ENCODE measurements around the gene CAMKK1. TPM values are rescaled to one million over a fixed set of nuclear protein-coding genes. Genes with fewer than 3 reads are reported as not detected.
A peak's percentile ranks its signal among the peaks of the same experiment; 100 is the strongest.

CAMKK1 gene
- total and polyA plus RNA-seq, 8 donors = 4.2 to 23.0 (median 6.0) TPM

- no peak overlapping the region for H3K27ac ChIP-seq
- H3K36me3 ChIP-seq = no peaks in the 10 kb centered on the region
- no peak for FAIRE-seq
- no peak overlapping the region for H3K4me3 ChIP-seq
- TF ChIP-seq, protein P1, sequence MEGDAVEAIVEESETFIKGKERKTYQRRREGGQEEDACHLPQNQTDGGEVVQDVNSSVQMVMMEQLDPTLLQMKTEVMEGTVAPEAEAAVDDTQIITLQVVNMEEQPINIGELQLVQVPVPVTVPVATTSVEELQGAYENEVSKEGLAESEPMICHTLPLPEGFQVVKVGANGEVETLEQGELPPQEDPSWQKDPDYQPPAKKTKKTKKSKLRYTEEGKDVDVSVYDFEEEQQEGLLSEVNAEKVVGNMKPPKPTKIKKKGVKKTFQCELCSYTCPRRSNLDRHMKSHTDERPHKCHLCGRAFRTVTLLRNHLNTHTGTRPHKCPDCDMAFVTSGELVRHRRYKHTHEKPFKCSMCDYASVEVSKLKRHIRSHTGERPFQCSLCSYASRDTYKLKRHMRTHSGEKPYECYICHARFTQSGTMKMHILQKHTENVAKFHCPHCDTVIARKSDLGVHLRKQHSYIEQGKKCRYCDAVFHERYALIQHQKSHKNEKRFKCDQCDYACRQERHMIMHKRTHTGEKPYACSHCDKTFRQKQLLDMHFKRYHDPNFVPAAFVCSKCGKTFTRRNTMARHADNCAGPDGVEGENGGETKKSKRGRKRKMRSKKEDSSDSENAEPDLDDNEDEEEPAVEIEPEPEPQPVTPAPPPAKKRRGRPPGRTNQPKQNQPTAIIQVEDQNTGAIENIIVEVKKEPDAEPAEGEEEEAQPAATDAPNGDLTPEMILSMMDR (IDR thresholded peaks at IDR 0.05) = no peak
- no peaks in the 10 kb centered on the region for H3K9me3 ChIP-seq
- ATAC-seq = no peak
- WGBS, 2 donors = 80 to 82% methylated on average over 24 of the region's 24 CpGs
- no peaks in the 10 kb centered on the region for H3K27me3 ChIP-seq
- intact Hi-C loops (cut with DNase I) = no loop called here
- no peak for DNase-seq
- H3K4me1 ChIP-seq = no peaks in the 10 kb centered on the region
Measured at GRCh38 chr17:3851461-3852100, 41.3 kb downstream of the CAMKK1 start.

- no peak for ATAC-seq
- H3K4me3 ChIP-seq = no peak overlapping the region
- WGBS, 2 donors = 80 to 87% methylated on average over 9 of the region's 9 CpGs
- no peaks in the 10 kb centered on the region for H3K36me3 ChIP-seq
- peaks cover 0 to 12% (median 3%) of the 10 kb centered on the region in 3 donors for H3K4me1 ChIP-seq
- H3K27ac ChIP-seq = no peak overlapping the region
- no peak for FAIRE-seq
- H3K27me3 ChIP-seq = no peaks in the 10 kb centered on the region
- TF ChIP-seq, protein P1 (IDR thresholded peaks at IDR 0.05) = no peak
- intact Hi-C loops (cut with DNase I) = no loop called here
- DNase-seq = no peak
- no peaks in the 10 kb centered on the region for H3K9me3 ChIP-seq
Measured at GRCh38 chr17:3848229-3848835, 44.5 kb downstream of the CAMKK1 start.

- H3K36me3 ChIP-seq = no peaks in the 10 kb centered on the region
- TF ChIP-seq, protein P1 (IDR thresholded peaks at IDR 0.05) = no peak
- H3K4me3 ChIP-seq = no peak overlapping the region
- H3K9me3 ChIP-seq = no peaks in the 10 kb centered on the region
- intact Hi-C loops (cut with DNase I) = no loop called here
- H3K27ac ChIP-seq = no peak overlapping the region
- no peak for ATAC-seq
- DNase-seq = no peak
- H3K27me3 ChIP-seq = no peaks in the 10 kb centered on the region
- no peak for FAIRE-seq
- 81 to 82% methylated on average over 9 of the region's 9 CpGs for WGBS, 2 donors
- H3K4me1 ChIP-seq = peaks cover 0 to 12% (median 3%) of the 10 kb centered on the region in 3 donors
Measured at GRCh38 chr17:3847165-3847670, 45.6 kb downstream of the CAMKK1 start.

- Histone ChIP-seq H3K36me3 (peaks cover 0 to 5% (median 0%) of the 10 kb centered on the region in 3 donors), H3K27me3 (no peaks in the 10 kb centered on the region), H3K9me3 (no peaks in the 10 kb centered on the region), H3K4me3 (peak overlapping the region in 2 of 4 donors; percentile 90 to 94), H3K27ac (no peak overlapping the region), H3K4me1 (peaks cover 0 to 12% (median 3%) of the 10 kb centered on the region in 3 donors)
- FAIRE-seq (no peak), ATAC-seq (no peak), DNase-seq (no peak)
- intact Hi-C loops (cut with DNase I) = no loop called here
- TF ChIP-seq, protein P1 (IDR thresholded peaks at IDR 0.05) = no peak
- 39 to 42% methylated on average over 17 of the region's 17 CpGs for WGBS, 2 donors
Measured at GRCh38 chr17:3846437-3847164, 46.3 kb downstream of the CAMKK1 start.
